Stimulated activated naive CD4-positive, alpha-beta T cell treated with Interleukin-2 at 50 U/mL for 16 hours (primary cell): ENCODE measurements around the gene COX14.

Source experiments
- DNase-seq: peaks from one replicate; lab custom pipeline; 2025; lab: John Stamatoyannopoulos, UW

COX14 gene

GRCh38 chr12:50084775-50085614 is 27.0 kb upstream of the COX14 start, which contains the start of gene SMARCD1:
Gene SMARCD1, plus strand, starts transcription at chr12:50085342. Its CDS starts 28 bp downstream, at chr12:50085370.
- DNase-seq, result peak; percentile 84

- DNase-seq, result no peak
These were observed 26.4 kb upstream of the COX14 start for GRCh38 chr12:50085615-50086072.

- no peak for DNase-seq
These were observed 25.9 kb upstream of the COX14 start for GRCh38 chr12:50086148-50086547.

GRCh38 chr12:50087151-50087550 is 24.9 kb upstream of the COX14 start:
- no peak for DNase-seq

- no peak for DNase-seq
These were observed 24.0 kb upstream of the COX14 start for GRCh38 chr12:50087995-50088394.

GRCh38 chr12:50088577-50089335 is 23.3 kb upstream of the COX14 start:
- peak; percentile 43 for DNase-seq

- DNase-seq, result no peak
These were observed 22.3 kb upstream of the COX14 start for GRCh38 chr12:50089730-50090129.

GRCh38 chr12:50090391-50090790 is 21.6 kb upstream of the COX14 start:
- DNase-seq, result no peak

GRCh38 chr12:50097952-50098351 is 14.1 kb upstream of the COX14 start:
- no peak for DNase-seq

- DNase-seq, result no peak
These were observed 12.6 kb upstream of the COX14 start for GRCh38 chr12:50099302-50100008.

- DNase-seq, result no peak
These were observed 11.5 kb upstream of the COX14 start for GRCh38 chr12:50100561-50100960.

- DNase-seq, result no peak
These were observed 10.4 kb upstream of the COX14 start for GRCh38 chr12:50101663-50102062.

GRCh38 chr12:50102131-50102531 is 9.9 kb upstream of the COX14 start:
- DNase-seq, result no peak

GRCh38 chr12:50102646-50103309 is 9.3 kb upstream of the COX14 start:
- no peak for DNase-seq

- no peak for DNase-seq
These were observed 8.7 kb upstream of the COX14 start for GRCh38 chr12:50103351-50103750.

GRCh38 chr12:50103767-50104321 is 8.2 kb upstream of the COX14 start, which contains the start of gene GPD1:
Gene GPD1, plus strand, starts transcription at chr12:50104008. Its CDS starts 43 bp downstream, at chr12:50104051.
- DNase-seq, result peak; percentile 9

- no peak for DNase-seq
These were observed 7.3 kb upstream of the COX14 start for GRCh38 chr12:50104417-50105366.

GRCh38 chr12:50105913-50106450 is 6.1 kb upstream of the COX14 start:
- no peak for DNase-seq

GRCh38 chr12:50106907-50107306 is 5.1 kb upstream of the COX14 start:
- DNase-seq, result no peak
